ENCODE data around the gene CILP2. TPM values are rescaled to one million over a fixed set of nuclear protein-coding genes. Genes with fewer than 3 reads are reported as not detected.

The CILP2 gene
- total and polyA plus RNA-seq, 8 donors, result under 0.01 to 1.4 (median 0.39) TPM; not detected in 4

DNA sequence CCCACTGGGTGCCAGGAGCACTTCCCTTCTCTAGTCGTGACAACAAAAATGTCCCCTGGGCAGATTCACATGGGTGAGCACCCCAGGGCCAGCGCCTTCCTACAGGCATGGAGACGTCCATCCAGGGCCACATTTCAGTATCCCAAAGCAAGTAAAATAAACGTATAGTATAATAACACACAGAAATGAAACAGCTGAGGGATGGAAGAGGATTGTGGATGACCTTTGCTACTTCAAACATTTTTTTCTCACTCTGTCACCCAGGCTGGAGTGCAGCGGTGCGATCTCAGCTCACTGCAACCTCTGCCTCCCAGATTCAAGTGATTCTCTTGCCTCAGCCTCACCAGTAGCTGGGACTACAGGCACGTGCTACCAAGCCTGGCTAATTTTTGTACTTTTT, 28.2 kb downstream of the CILP2 start:
- Histone ChIP-seq H3K27me3 (no peaks in the 10 kb centered on the region), H3K4me1 (no peaks in the 10 kb centered on the region), H3K36me3 (peaks cover 0 to 23% (median 13%) of the 10 kb centered on the region in 4 donors), H3K4me3 (no peak overlapping the region), H3K27ac (no peak overlapping the region), H3K9me3 (no peaks in the 10 kb centered on the region)
- DNase-seq, result no peak
- intact Hi-C loops (cut with DNase I; ENCODE audit: low total_unique reads), result no loop called here
- TF ChIP-seq EP300 (IDR thresholded peaks at IDR 0.05) (no peak), POLR2A (IDR thresholded peaks at IDR 0.05) (no peak), POLR2AphosphoS5 (IDR thresholded peaks at IDR 0.05) (no peak)
- TF ChIP-seq, protein P1, sequence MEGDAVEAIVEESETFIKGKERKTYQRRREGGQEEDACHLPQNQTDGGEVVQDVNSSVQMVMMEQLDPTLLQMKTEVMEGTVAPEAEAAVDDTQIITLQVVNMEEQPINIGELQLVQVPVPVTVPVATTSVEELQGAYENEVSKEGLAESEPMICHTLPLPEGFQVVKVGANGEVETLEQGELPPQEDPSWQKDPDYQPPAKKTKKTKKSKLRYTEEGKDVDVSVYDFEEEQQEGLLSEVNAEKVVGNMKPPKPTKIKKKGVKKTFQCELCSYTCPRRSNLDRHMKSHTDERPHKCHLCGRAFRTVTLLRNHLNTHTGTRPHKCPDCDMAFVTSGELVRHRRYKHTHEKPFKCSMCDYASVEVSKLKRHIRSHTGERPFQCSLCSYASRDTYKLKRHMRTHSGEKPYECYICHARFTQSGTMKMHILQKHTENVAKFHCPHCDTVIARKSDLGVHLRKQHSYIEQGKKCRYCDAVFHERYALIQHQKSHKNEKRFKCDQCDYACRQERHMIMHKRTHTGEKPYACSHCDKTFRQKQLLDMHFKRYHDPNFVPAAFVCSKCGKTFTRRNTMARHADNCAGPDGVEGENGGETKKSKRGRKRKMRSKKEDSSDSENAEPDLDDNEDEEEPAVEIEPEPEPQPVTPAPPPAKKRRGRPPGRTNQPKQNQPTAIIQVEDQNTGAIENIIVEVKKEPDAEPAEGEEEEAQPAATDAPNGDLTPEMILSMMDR (IDR thresholded peaks at IDR 0.05), result no peak
- 76 to 83% (median 80%) methylated on average over 6 to 7 of the region's 7 CpGs for WGBS, 5 donors

DNA sequence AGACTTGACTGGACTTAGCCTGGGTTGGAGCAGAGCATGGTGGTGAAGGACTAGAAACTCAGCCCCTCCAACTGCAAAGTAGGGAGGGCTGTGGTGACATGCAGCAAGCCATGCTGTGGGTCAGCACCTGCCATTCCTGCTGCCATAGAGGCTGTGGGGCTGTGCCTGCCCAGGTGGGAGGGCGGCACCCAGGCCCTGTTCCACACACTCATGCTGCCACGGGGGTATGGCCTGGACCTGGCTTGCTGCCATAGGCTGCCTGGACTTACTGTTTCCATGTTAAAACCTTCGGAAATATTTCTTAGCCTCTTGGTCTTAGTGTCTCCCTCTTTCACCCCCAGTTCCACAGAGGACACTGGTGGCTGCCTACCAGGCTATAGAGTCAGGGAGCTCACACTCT, 29.3 kb downstream of the CILP2 start:
- Histone ChIP-seq H3K4me1 (no peaks in the 10 kb centered on the region), H3K27ac (no peak overlapping the region), H3K9me3 (no peaks in the 10 kb centered on the region), H3K36me3 (peaks cover 0 to 23% (median 13%) of the 10 kb centered on the region in 4 donors), H3K27me3 (no peaks in the 10 kb centered on the region), H3K4me3 (no peak overlapping the region)
- 71 to 100% (median 82%) methylated on average over 1 to 3 of the region's 3 CpGs for WGBS, 5 donors
- intact Hi-C loops (cut with DNase I; ENCODE audit: low total_unique reads), result no loop called here
- no peak for TF ChIP-seq POLR2AphosphoS5 (IDR thresholded peaks at IDR 0.05)
- no peak for TF ChIP-seq EP300 (IDR thresholded peaks at IDR 0.05)
- no peak for TF ChIP-seq POLR2A (IDR thresholded peaks at IDR 0.05)
- TF ChIP-seq, protein P1 (IDR thresholded peaks at IDR 0.05), result no peak
- DNase-seq, result no peak

DNA sequence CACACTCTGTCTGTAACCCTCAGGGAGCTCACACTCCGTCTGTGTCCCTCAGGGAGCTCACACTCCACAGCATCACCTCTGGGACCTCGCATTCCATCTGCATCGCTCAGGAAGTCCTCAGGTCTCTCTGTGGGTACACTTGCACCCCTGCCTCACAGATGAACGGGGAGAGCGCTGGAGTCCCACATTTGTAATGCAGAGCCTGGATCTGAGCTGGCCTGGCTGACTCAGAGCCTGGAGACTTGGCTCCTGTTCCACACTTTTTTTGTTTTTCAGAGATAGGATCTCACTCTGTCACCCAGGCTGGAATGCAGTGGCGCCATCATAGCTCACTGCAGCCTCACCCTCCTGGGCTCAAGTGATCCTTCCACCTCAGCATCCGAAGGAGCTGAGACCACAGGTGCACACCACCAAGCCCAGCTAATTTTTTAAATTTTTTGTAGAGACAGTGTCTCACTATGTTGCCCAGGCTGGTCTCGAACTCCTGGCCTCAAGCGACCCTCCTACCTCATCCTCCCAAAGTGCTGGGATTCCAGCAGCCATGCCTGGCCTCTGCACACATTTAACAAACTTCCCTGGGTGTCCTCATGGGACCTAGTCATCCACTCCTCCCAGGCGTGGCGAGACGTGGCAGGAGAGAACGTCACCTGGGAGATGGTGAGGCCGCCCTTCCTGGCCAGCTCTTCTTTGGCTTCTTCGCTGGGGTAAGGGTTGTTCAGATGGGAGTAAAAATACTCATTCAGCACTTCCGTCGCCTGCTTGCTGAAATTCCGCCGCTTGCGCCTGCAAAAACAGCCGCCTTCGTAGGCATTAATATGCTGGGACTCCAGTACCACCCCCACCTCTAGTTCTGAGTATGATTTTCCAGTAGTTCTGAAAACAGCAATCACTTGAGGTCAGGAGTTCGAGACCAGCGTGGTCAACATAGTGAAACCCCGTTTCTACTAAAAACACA, 31.0 kb downstream of the CILP2 start:
- no peak overlapping the region for H3K27ac ChIP-seq
- no peak for TF ChIP-seq POLR2AphosphoS5 (IDR thresholded peaks at IDR 0.05)
- TF ChIP-seq, protein P1 (IDR thresholded peaks at IDR 0.05), result no peak
- TF ChIP-seq EP300 (IDR thresholded peaks at IDR 0.05), result no peak
- TF ChIP-seq POLR2A (IDR thresholded peaks at IDR 0.05), result no peak
- H3K4me3 ChIP-seq, result no peak overlapping the region
- intact Hi-C loops (cut with DNase I; ENCODE audit: low total_unique reads), result no loop called here
- peaks cover 0 to 23% (median 13%) of the 10 kb centered on the region in 4 donors for H3K36me3 ChIP-seq
- no peaks in the 10 kb centered on the region for H3K9me3 ChIP-seq
- H3K4me1 ChIP-seq, result no peaks in the 10 kb centered on the region
- H3K27me3 ChIP-seq, result no peaks in the 10 kb centered on the region
- DNase-seq, result no peak
- 90 to 96% (median 91%) methylated on average over 25 of the region's 25 CpGs for WGBS, 5 donors

DNA sequence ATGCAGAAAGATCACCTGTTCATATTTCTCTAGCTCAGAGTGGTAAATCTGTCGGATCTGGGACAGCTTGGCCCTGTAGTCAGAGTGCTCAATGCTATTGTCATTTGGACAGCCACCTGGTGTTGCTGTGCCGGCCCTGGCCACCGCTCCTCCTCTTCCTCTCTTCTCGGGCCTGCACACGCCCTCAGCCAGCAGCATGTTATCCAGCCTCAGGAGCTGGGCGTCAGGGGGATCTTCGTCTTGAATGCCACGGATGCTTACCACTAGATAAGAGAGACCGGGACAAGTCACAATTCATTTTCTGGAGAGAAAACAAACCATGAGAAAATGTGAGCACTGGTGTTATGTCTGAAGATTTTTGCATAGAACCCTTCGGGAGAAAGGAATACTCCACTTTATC, 32.5 kb downstream of the CILP2 start:
- Histone ChIP-seq H3K27me3 (no peaks in the 10 kb centered on the region), H3K27ac (no peak overlapping the region), H3K9me3 (no peaks in the 10 kb centered on the region), H3K4me1 (no peaks in the 10 kb centered on the region), H3K36me3 (peaks cover 0 to 22% (median 12%) of the 10 kb centered on the region in 4 donors), H3K4me3 (no peak overlapping the region)
- WGBS, 5 donors, result 82 to 89% (median 88%) methylated on average over 10 of the region's 10 CpGs
- TF ChIP-seq POLR2A (IDR thresholded peaks at IDR 0.05), result no peak
- TF ChIP-seq POLR2AphosphoS5 (IDR thresholded peaks at IDR 0.05), result no peak
- intact Hi-C loops (cut with DNase I; ENCODE audit: low total_unique reads), result no loop called here
- DNase-seq, result no peak

All from stomach (tissue), 9 donors.